K562 (cell line): ENCODE results near the gene KTN1.

Experiments
- CBX5 ChIP-seq: IDR thresholded peaks from 2 replicates; pipeline ENCODE4 v1.6.1; 2014; ENCODE audit warnings: low read depth, borderline replicate concordance
- YY1 ChIP-seq, 3 experiments: IDR thresholded peaks; 2 replicates each; pipeline ENCODE4 v1.6.1; 2011; ENCODE audit warnings: low read length in 2 of 3, mild to moderate bottlenecking in 2 of 3, moderate library complexity in 2 of 3, borderline replicate concordance in 1 of 3, control low read depth in 1 of 3, low read depth in 1 of 3; ENCODE audit not compliant: insufficient read depth in 3 of 3, insufficient replicate concordance in 2 of 3, control insufficient read depth in 1 of 3, insufficient read length in 1 of 3; ENCODE audit errors: extremely low read depth in 1 of 3
- ZBTB7A ChIP-seq: IDR thresholded peaks from 2 replicates; pipeline ENCODE4 v1.6.1; 2011; ENCODE audit warnings: low read depth, mild to moderate bottlenecking, low read length, moderate library complexity, borderline replicate concordance; ENCODE audit not compliant: control insufficient read depth
- TF ChIP-seq, protein P1 (sequence below), 3 experiments: IDR thresholded peaks in 2 of 3; conservative IDR thresholded peaks in 1 of 3; 2 replicates each; pipeline ENCODE4 v1.5.1; 2011 to 2012; ENCODE audit warnings: low read length in 3 of 3, mild to moderate bottlenecking in 3 of 3, control low read depth in 2 of 3, improper control_type of control experiment in 1 of 3, inconsistent platforms in 1 of 3, low read depth in 1 of 3, mixed read lengths in 1 of 3, moderate library complexity in 1 of 3; ENCODE audit not compliant: insufficient read depth in 2 of 3

DNA sequence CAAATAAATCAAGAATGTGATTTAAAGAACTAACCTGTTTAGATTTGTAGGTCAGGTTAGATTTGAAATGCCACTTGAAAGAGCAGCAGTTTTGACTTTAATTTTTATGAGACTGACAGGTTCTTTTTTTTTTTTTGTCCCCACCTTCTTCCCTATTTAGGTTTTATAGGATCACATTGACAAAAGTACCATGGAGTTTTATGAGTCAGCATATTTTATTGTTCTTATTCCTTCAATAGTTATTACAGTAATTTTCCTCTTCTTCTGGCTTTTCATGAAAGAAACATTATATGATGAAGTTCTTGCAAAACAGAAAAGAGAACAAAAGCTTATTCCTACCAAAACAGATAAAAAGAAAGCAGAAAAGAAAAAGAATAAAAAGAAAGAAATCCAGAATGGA, 31.9 kb downstream of the KTN1 start:
- TF ChIP-seq YY1 (IDR thresholded peaks at IDR 0.05; ENCODE audit: borderline replicate concordance in 1 of 3, control insufficient read depth in 1 of 3, extremely low read depth in 1 of 3, insufficient read depth in 3 of 3, insufficient read length in 1 of 3, insufficient replicate concordance in 2 of 3, low read depth in 1 of 3, low read length in 2 of 3) (no peak), CBX5 (no peak), ZBTB7A (no peak)
- TF ChIP-seq, protein P1, sequence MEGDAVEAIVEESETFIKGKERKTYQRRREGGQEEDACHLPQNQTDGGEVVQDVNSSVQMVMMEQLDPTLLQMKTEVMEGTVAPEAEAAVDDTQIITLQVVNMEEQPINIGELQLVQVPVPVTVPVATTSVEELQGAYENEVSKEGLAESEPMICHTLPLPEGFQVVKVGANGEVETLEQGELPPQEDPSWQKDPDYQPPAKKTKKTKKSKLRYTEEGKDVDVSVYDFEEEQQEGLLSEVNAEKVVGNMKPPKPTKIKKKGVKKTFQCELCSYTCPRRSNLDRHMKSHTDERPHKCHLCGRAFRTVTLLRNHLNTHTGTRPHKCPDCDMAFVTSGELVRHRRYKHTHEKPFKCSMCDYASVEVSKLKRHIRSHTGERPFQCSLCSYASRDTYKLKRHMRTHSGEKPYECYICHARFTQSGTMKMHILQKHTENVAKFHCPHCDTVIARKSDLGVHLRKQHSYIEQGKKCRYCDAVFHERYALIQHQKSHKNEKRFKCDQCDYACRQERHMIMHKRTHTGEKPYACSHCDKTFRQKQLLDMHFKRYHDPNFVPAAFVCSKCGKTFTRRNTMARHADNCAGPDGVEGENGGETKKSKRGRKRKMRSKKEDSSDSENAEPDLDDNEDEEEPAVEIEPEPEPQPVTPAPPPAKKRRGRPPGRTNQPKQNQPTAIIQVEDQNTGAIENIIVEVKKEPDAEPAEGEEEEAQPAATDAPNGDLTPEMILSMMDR (IDR thresholded peaks at IDR 0.05 in 2 of 3, conservative IDR thresholded peaks at IDR 0.05 in 1 of 3; ENCODE audit: insufficient read depth in 2 of 3, low read depth in 1 of 3, low read length in 3 of 3) = no peak
